Peyer's patch (tissue), 4 donors: Measurements from ENCODE around the gene MARCHF7.
"Not testable (repeated sequence)": the region's sequence is repeated elsewhere in the genome, so short reads cannot be mapped to it uniquely, and the experiment has no call there.

Experiments
- POLR2A ChIP-seq, 2 donors: fragments of 450-650 bp; IDR thresholded peaks; one replicate each; pipeline ENCODE4 v1.5.1; 2017; ENCODE audit warnings: antibody characterized with exemption in 2 of 2, mild to moderate bottlenecking in 2 of 2, moderate library complexity in 2 of 2
- TF ChIP-seq, protein P1 (sequence below), 6 experiments: fragments of 450-650 bp in 4 of 6; fragments of 200-600 bp in 2 of 6; sonication (generic) in 1 of 6; IDR thresholded peaks; one replicate each; pipeline ENCODE4 v1.5.1; 2017 to 2019; ENCODE audit warnings: antibody characterized with exemption in 6 of 6, mild to moderate bottlenecking in 3 of 6, moderate library complexity in 1 of 6

DNA sequence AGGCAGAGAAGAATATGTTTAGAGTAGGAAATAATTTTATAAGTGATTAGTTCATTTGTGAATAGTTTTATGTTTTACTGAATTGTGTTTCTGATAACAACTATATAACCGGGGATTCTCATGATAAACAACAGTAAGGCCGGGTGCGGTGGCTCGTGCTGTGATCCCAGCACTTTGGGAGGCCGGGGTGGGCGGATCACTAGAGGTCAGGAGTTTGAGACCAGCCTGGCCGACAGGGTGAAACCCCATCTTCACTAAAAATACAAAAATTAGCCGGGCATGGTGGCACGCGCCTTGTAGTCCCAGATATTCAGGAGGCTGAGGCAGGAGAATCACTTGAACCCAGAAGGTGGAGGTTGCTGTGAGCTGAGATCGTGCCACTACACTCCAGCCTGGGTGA is 32.9 kb downstream of the MARCHF7 start:
- TF ChIP-seq POLR2A (IDR thresholded peaks at IDR 0.05), result not testable (repeated sequence)
- TF ChIP-seq, protein P1, sequence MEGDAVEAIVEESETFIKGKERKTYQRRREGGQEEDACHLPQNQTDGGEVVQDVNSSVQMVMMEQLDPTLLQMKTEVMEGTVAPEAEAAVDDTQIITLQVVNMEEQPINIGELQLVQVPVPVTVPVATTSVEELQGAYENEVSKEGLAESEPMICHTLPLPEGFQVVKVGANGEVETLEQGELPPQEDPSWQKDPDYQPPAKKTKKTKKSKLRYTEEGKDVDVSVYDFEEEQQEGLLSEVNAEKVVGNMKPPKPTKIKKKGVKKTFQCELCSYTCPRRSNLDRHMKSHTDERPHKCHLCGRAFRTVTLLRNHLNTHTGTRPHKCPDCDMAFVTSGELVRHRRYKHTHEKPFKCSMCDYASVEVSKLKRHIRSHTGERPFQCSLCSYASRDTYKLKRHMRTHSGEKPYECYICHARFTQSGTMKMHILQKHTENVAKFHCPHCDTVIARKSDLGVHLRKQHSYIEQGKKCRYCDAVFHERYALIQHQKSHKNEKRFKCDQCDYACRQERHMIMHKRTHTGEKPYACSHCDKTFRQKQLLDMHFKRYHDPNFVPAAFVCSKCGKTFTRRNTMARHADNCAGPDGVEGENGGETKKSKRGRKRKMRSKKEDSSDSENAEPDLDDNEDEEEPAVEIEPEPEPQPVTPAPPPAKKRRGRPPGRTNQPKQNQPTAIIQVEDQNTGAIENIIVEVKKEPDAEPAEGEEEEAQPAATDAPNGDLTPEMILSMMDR (IDR thresholded peaks at IDR 0.05), result not testable (repeated sequence)
